Transverse colon (tissue), 4 donors: ENCODE results near the gene TNRC6C. TPM values are rescaled to one million over a fixed set of nuclear protein-coding genes. Genes with fewer than 3 reads are reported as not detected.

ENCODE experiments used
- DNase-seq: peaks from one replicate; pipeline ENCODE4 v3.0.0-alpha.2; 2019
- H3K27ac ChIP-seq, 4 donors: fragments of 200-600 bp; sonication (generic); 2 replicates each; pipeline ENCODE4 v1.5.1; 2016 to 2018; ENCODE audit warnings: inconsistent platforms in 4 of 4
- H3K27me3 ChIP-seq: fragments of 200-600 bp; sonication (generic); 2 replicates; pipeline ENCODE4 v1.5.1; 2017; ENCODE audit warnings: inconsistent platforms
- H3K36me3 ChIP-seq, 4 donors: fragments of 200-600 bp; sonication (generic); 2 replicates each; pipeline ENCODE4 v1.5.1; 2017 to 2019; ENCODE audit warnings: inconsistent platforms in 4 of 4
- H3K4me1 ChIP-seq, 4 donors: fragments of 200-600 bp; sonication (generic); 2 replicates each; pipeline ENCODE4 v1.5.1; 2017 to 2020; ENCODE audit warnings: inconsistent platforms in 4 of 4
- H3K4me3 ChIP-seq, 4 donors: fragments of 200-600 bp; sonication (generic); 1 replicate in 1 of 4; 2 replicates in 3 of 4; pipeline versions ENCODE4 v1.5.1 to v1.6.1; 2017 to 2019; ENCODE audit warnings: inconsistent platforms in 4 of 4
- H3K9me3 ChIP-seq, 2 donors: fragments of 200-600 bp; sonication (generic); 2 replicates each; pipeline ENCODE4 v1.5.1; 2017 to 2019; ENCODE audit warnings: inconsistent platforms in 2 of 2
- EP300 ChIP-seq: sonication (generic); formaldehyde crosslinking; IDR thresholded peaks from one replicate; pipeline ENCODE4 v1.6.1; 2017; ENCODE audit warnings: antibody characterized with exemption, low read depth
- POLR2A ChIP-seq: fragments of 450-650 bp; IDR thresholded peaks from one replicate; pipeline ENCODE4 v1.6.1; 2016; ENCODE audit warnings: antibody characterized with exemption, mild to moderate bottlenecking, moderate library complexity
- POLR2AphosphoS5 ChIP-seq, 3 donors: sonication (generic); formaldehyde crosslinking; IDR thresholded peaks; one replicate each; pipeline ENCODE4 v1.6.1; 2016; ENCODE audit warnings: antibody characterized with exemption in 3 of 3
- whole genome bisulfite sequencing, 2 donors: methylation state at CpG; one replicate each; pipeline ENCODE4 v1.1.5; 2018; ENCODE audit warnings: low coverage in 1 of 2; 5-methylcytosine and 5-hydroxymethylcytosine counted together
- in situ Hi-C, 4 donors: fragments of 200-750 bp; cut with MboI; loops; one replicate each; pipeline versions ENCODE4 v1.15.0 to v1.15.1; 2017; ENCODE audit warnings: low sequenced_read_pairs in 3 of 4, low pct_ligation_motif_present in 1 of 4, low pct_unique_long_range_greater_than_20kb in 1 of 4
- intact Hi-C: fragments of 100-400 bp; cut with DNase I; formaldehyde crosslinking; loops from one replicate; pipeline ENCODE4 v1.15.1; 2023; ENCODE audit warnings: low total_unique reads
- total RNA-seq, 4 donors: library from RNA; depleted of rRNA; stranded (reverse); fragments of >200 nt; gene quantifications; one replicate each; pipeline ENCODE4 v1.1.0, GENCODE V29; 2016
- TF ChIP-seq, protein P1 (sequence below), 5 experiments: fragments of 200-600 bp in 3 of 5; fragments of 450-650 bp in 2 of 5; sonication (generic) in 3 of 5; IDR thresholded peaks; 1 replicate in 2 of 5; 2 replicates in 3 of 5; pipeline ENCODE4 v1.5.1; 2016 to 2017; ENCODE audit warnings: antibody characterized with exemption in 5 of 5, inconsistent platforms in 3 of 5, mild to moderate bottlenecking in 2 of 5, moderate library complexity in 1 of 5

Gene TNRC6C
- total RNA-seq, 4 donors from 2014 or later, result 7.5 to 16.9 (median 9.9) TPM

DNA sequence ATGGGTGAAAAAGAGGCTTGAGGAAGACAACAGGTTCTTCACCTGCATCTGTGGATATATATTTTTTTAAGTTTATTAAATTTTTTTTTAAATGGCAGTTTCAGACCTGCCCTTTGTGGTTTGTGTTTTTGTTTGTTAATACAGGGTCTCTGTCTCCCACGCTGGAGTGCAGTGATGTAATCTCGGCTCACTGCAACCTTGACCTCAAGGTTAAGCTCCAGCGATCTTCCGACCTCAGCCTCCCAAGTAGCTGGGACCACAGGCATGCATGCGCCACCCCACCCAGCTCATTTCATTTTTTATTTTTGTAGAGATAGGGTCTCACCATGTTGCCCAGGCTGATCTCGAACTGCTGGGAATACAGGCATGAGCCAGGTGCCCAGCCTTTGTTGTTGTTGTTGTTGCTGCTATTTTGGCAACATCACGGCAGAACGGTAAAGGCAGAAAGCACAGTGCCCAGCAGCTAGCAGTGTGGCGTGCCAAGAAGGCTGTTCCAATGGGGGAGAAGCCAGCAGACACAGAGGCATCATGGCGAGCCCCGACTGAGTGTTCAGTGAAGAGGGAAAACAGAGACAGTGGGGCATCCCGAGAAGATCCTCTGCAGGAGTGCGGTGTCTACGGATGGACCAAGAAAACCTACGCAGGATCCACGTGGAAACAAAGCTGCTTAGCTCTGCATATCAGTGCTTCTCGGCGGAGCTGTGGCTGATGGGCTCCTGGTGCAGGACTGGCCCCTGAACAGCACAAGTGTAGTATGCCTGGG is 150.4 kb downstream of the TNRC6C start:
- H3K4me1 ChIP-seq, result peaks cover 0 to 7% (median 4%) of the 10 kb centered on the region in 4 donors
- in situ Hi-C loops, result loop anchor here in 1 of 4 donors (10.0 kb wide), 1 partner anchor 136 kb away; no protein-coding TSS in a partner anchor
- intact Hi-C loops, result no loop called here
- DNase-seq, result no peak
- H3K4me3 ChIP-seq, result no peak overlapping the region
- 82 to 90% methylated on average over 2 to 18 of the region's 18 CpGs for WGBS, 2 donors
- H3K27ac ChIP-seq, result no peak overlapping the region
- no peaks in the 10 kb centered on the region for H3K36me3 ChIP-seq
- H3K27me3 ChIP-seq, result no peaks in the 10 kb centered on the region
- H3K9me3 ChIP-seq, result no peaks in the 10 kb centered on the region
- no peak for TF ChIP-seq POLR2A

- intact Hi-C loops (no loop called here), in situ Hi-C loops (loop anchor here in 1 of 4 donors (10.0 kb wide), 1 partner anchor 135 kb away; no protein-coding TSS in a partner anchor)
- no peak for TF ChIP-seq POLR2AphosphoS5 (IDR thresholded peaks at IDR 0.05)
- TF ChIP-seq POLR2A, result no peak
- TF ChIP-seq, protein P1, sequence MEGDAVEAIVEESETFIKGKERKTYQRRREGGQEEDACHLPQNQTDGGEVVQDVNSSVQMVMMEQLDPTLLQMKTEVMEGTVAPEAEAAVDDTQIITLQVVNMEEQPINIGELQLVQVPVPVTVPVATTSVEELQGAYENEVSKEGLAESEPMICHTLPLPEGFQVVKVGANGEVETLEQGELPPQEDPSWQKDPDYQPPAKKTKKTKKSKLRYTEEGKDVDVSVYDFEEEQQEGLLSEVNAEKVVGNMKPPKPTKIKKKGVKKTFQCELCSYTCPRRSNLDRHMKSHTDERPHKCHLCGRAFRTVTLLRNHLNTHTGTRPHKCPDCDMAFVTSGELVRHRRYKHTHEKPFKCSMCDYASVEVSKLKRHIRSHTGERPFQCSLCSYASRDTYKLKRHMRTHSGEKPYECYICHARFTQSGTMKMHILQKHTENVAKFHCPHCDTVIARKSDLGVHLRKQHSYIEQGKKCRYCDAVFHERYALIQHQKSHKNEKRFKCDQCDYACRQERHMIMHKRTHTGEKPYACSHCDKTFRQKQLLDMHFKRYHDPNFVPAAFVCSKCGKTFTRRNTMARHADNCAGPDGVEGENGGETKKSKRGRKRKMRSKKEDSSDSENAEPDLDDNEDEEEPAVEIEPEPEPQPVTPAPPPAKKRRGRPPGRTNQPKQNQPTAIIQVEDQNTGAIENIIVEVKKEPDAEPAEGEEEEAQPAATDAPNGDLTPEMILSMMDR (IDR thresholded peaks at IDR 0.05), result no peak
- no peak for TF ChIP-seq EP300
- H3K4me1 ChIP-seq, result peaks cover 0 to 7% (median 4%) of the 10 kb centered on the region in 4 donors
- no peak overlapping the region for H3K4me3 ChIP-seq
- H3K27ac ChIP-seq, result no peak overlapping the region
- H3K36me3 ChIP-seq, result no peaks in the 10 kb centered on the region
- DNase-seq, result no peak
- no peaks in the 10 kb centered on the region for H3K9me3 ChIP-seq
- H3K27me3 ChIP-seq, result no peaks in the 10 kb centered on the region
- 60 to 88% methylated on average over 4 to 9 of the region's 9 CpGs for WGBS, 2 donors
These were observed 150.9 kb downstream of the TNRC6C start for GRCh38 chr17:78109489-78109761.

- no peak for DNase-seq
- Histone ChIP-seq H3K27me3 (no peaks in the 10 kb centered on the region), H3K36me3 (no peaks in the 10 kb centered on the region), H3K27ac (no peak overlapping the region), H3K4me3 (no peak overlapping the region), H3K4me1 (peaks cover 0 to 7% (median 4%) of the 10 kb centered on the region in 4 donors), H3K9me3 (no peaks in the 10 kb centered on the region)
- 84% methylated on average over 22 of the region's 22 CpGs; no CpG with 5 or more reads in 1 of the 2 donors for WGBS, 2 donors
- no peak for TF ChIP-seq POLR2A
- TF ChIP-seq, protein P1 (IDR thresholded peaks at IDR 0.05), result no peak
- TF ChIP-seq EP300, result no peak
- no peak for TF ChIP-seq POLR2AphosphoS5 (IDR thresholded peaks at IDR 0.05)
- in situ Hi-C loops (loop anchor here in 3 of 4 donors (10.0 kb wide), 2 partner anchors 64 to 134 kb away; no protein-coding TSS in a partner anchor), intact Hi-C loops (loop anchor here (5.0 to 10.0 kb wide), 2 partner anchors 67 to 144 kb away; no protein-coding TSS in a partner anchor)
These were observed 152.0 kb downstream of the TNRC6C start for GRCh38 chr17:78110363-78111015.

DNA sequence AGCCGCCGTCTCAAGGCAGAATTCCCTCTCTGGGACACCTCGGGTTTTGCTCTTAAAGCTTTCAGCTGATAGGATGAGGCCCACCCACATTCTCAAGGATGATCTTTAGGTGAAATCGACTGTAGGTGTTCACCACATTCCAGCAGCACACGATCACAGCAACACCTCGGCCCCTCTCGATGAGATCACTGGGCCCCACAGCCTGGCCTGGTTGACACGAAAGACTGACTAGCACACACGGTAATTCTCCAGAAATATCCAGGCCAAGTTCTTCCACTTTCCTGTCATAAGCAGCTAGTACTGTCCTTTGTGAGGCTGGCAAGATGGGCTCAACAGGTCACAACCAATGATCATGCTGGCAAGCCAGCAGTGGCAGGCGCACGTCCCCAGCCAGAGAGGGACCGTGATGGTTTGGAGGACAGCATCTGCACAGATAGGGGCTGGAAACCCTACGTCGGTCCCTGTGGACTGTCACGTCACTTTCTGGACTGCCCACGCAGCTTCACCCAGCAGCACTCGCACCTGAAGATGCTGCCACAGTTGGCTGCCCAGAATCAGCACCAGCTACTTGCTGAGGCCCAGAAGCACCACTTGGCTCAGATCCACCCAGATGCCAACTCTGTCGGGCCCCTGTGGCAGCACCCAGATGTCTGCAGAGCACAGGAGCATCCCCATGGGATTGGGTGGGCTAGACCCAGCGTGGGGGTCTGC is 152.7 kb downstream of the TNRC6C start:
- Histone ChIP-seq H3K36me3 (no peaks in the 10 kb centered on the region), H3K27me3 (no peaks in the 10 kb centered on the region), H3K27ac (no peak overlapping the region), H3K9me3 (no peaks in the 10 kb centered on the region), H3K4me3 (no peak overlapping the region), H3K4me1 (peaks cover 0 to 7% (median 4%) of the 10 kb centered on the region in 4 donors)
- TF ChIP-seq, protein P1 (IDR thresholded peaks at IDR 0.05), result no peak
- no peak for TF ChIP-seq POLR2AphosphoS5 (IDR thresholded peaks at IDR 0.05)
- intact Hi-C loops, result loop anchor here (5.0 to 10.0 kb wide), 2 partner anchors 66 to 144 kb away; no protein-coding TSS in a partner anchor
- WGBS, 2 donors, result 88% methylated on average over 19 of the region's 19 CpGs; no CpG with 5 or more reads in 1 of the 2 donors
- no peak for DNase-seq
- in situ Hi-C loops, result loop anchor here in 3 of 4 donors (10.0 kb wide), 2 partner anchors 64 to 134 kb away; no protein-coding TSS in a partner anchor
